Measurements from ENCODE around the gene MKLN1. TPM values are rescaled to one million over a fixed set of nuclear protein-coding genes. Genes with fewer than 3 reads are reported as not detected.

Gene MKLN1
- total RNA-seq, 3 donors from 2014 or later, result 78.1 to 113 (median 80.3) TPM

- no peak overlapping the region for H3K27ac ChIP-seq
These were observed 29.1 kb upstream of the MKLN1 start for GRCh38 chr7:131298608-131298992.

GRCh38 chr7:131299074-131299473 lies 28.6 kb upstream of the MKLN1 start:
- DNase-seq (ENCODE audit: low spot score in 2 of 2), result no peak
- Histone ChIP-seq H3K27ac (no peak overlapping the region), H3K27me3 (no peaks in the 10 kb centered on the region), H3K4me3 (no peak overlapping the region), H3K4me1 (no peaks in the 10 kb centered on the region), H3K9me3 (no peaks in the 10 kb centered on the region), H3K36me3 (no peaks in the 10 kb centered on the region)
- no peak for TF ChIP-seq POLR2A (IDR thresholded peaks at IDR 0.05)
- no peak for TF ChIP-seq CTCF (IDR thresholded peaks at IDR 0.05)
- no peak for TF ChIP-seq POLR2AphosphoS5 (IDR thresholded peaks at IDR 0.05)
- intact Hi-C loops (cut with DNase I; ENCODE audit: low total_unique reads), result no loop called here

More at GRCh38 chr7:131298608-131298992, 29.1 kb upstream of the MKLN1 start:
- no peak for DNase-seq (ENCODE audit: low spot score in 2 of 2)
- no peak overlapping the region for H3K4me3 ChIP-seq
- no peaks in the 10 kb centered on the region for H3K4me1 ChIP-seq
- intact Hi-C loops (cut with DNase I; ENCODE audit: low total_unique reads), result no loop called here
- TF ChIP-seq POLR2A (IDR thresholded peaks at IDR 0.05) (no peak), CTCF (IDR thresholded peaks at IDR 0.05) (no peak), POLR2AphosphoS5 (IDR thresholded peaks at IDR 0.05) (no peak)
- H3K9me3 ChIP-seq, result no peaks in the 10 kb centered on the region
- H3K27me3 ChIP-seq, result no peaks in the 10 kb centered on the region
- H3K36me3 ChIP-seq, result no peaks in the 10 kb centered on the region

- no peak overlapping the region for H3K4me3 ChIP-seq
- no peaks in the 10 kb centered on the region for H3K9me3 ChIP-seq
- H3K4me1 ChIP-seq, result no peaks in the 10 kb centered on the region
- DNase-seq (ENCODE audit: low spot score in 2 of 2), result no peak
- H3K36me3 ChIP-seq, result no peaks in the 10 kb centered on the region
- H3K27ac ChIP-seq, result no peak overlapping the region
- intact Hi-C loops (cut with DNase I; ENCODE audit: low total_unique reads), result no loop called here
- no peak for TF ChIP-seq POLR2A (IDR thresholded peaks at IDR 0.05)
- TF ChIP-seq POLR2AphosphoS5 (IDR thresholded peaks at IDR 0.05), result no peak
- TF ChIP-seq CTCF (IDR thresholded peaks at IDR 0.05), result no peak
- no peaks in the 10 kb centered on the region for H3K27me3 ChIP-seq
These were observed 27.6 kb upstream of the MKLN1 start for GRCh38 chr7:131300078-131300477.

- DNase-seq (ENCODE audit: low spot score in 2 of 2), result no peak
- Histone ChIP-seq H3K27ac (no peak overlapping the region), H3K27me3 (no peaks in the 10 kb centered on the region), H3K4me1 (no peaks in the 10 kb centered on the region), H3K9me3 (no peaks in the 10 kb centered on the region), H3K36me3 (no peaks in the 10 kb centered on the region), H3K4me3 (no peak overlapping the region)
- intact Hi-C loops (cut with DNase I; ENCODE audit: low total_unique reads), result no loop called here
- TF ChIP-seq POLR2AphosphoS5 (IDR thresholded peaks at IDR 0.05) (no peak), POLR2A (IDR thresholded peaks at IDR 0.05) (no peak), CTCF (IDR thresholded peaks at IDR 0.05) (no peak)
These were observed 26.9 kb upstream of the MKLN1 start for GRCh38 chr7:131300572-131301466.

- peaks cover 8 to 9% of the 10 kb centered on the region in 2 donors for H3K9me3 ChIP-seq
- intact Hi-C loops (cut with DNase I; ENCODE audit: low total_unique reads), result no loop called here
- TF ChIP-seq POLR2AphosphoS5 (IDR thresholded peaks at IDR 0.05) (no peak), POLR2A (IDR thresholded peaks at IDR 0.05) (no peak), CTCF (IDR thresholded peaks at IDR 0.05) (no peak)
- H3K4me1 ChIP-seq, result no peaks in the 10 kb centered on the region
- no peak overlapping the region for H3K4me3 ChIP-seq
- no peak for DNase-seq (ENCODE audit: low spot score in 2 of 2)
- H3K36me3 ChIP-seq, result no peaks in the 10 kb centered on the region
- no peak overlapping the region for H3K27ac ChIP-seq
- H3K27me3 ChIP-seq, result no peaks in the 10 kb centered on the region
These were observed 25.2 kb upstream of the MKLN1 start for GRCh38 chr7:131302446-131302845.
